CD4-positive, alpha-beta T cell treated with Interleukin-17A for 4 hours (primary cell): ENCODE results near the gene FILIP1.

Experiments used
- DNase-seq: peaks from one replicate; pipeline ENCODE4 v3.0.0-alpha.2; 2020; ENCODE audit warnings: mixed read lengths

Gene FILIP1

DNA sequence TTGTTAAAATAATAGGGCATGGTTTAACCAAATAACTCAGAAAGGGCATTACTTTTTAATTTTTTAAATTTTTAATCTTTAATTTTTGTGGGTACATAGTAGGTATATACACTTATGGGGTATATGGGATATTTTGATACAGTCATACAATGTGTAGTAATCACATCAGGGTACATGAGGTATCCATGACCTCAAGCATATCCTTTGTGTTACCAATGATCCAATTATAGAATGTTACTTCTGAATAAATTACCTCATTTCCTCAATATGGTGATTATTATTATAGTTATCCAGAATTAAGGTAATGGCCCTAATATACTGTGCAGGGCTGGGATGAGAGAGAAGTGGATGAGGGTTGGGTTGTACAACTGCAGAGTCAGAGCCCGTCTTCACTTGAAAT is 163.9 kb downstream of the FILIP1 start:
- no peak for DNase-seq

DNA sequence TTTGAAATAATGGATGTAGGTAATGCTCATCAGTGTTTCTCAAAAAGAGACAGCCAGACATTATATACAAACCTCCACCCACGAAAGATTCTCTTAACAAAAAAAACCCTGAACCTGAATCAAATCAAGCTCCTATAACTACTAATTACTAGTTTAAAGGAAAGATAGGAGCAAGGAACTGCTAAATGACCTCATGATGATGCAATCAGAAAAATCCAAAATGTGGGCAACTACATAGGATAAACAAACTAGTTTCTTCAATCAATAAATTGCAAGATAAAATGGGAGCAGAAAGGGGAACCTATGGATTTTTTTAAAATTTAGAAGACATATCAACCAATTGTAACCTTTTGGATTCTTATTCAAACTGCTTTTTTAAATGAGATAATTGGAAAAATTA is 165.8 kb downstream of the FILIP1 start:
- DNase-seq: no peak

DNA sequence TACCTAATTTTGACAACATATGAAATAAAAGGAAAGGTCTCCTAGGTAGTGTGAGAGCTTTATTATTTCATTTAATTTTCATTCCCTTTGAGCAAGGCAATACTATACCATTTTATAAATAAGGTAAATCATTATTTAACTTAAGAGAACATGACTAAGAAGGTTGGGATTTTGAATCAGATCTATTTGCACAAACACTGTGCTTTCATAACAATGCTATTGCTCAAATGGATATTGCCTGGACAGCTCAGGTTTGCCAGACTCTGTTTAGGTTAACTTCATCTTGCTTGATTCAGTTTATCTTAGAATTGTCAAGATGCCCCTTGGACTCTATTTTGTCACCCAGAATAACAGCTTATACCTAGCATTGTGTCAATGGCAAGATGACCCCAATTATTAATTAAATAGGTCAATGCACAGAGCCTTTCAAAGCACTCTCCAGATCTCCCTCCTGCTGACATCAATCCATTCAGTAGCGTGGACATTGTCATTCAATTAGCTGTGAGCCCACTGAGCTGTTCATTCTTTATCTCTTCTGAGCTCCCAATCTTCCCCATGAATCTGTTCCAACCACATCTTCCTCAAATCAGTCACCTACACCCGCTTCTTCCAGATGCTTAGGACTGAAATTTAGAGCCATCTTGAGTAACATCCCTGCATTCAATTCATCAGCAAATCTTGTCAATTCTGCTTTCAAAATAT is 166.9 kb downstream of the FILIP1 start:
- no peak for DNase-seq

DNA sequence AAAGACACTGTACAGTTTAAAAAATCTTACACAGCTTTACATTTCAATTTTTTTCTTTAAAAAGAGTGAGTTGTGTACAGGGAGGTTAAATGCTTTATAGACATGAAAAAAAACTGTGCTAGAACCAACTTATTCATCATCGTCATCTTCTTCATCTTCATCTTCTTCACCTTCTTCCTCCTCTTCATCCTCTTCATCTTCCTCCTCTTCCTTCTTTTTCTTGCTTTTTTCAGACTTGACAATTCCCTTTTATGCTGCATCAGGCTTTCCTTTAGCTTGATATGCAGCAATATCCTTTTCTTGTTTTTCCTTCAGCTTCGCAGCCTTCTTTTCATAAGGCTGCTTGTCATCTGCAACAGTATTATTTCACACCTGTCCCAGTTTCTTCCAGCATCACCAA is 174.7 kb downstream of the FILIP1 start:
- no peak for DNase-seq

DNA sequence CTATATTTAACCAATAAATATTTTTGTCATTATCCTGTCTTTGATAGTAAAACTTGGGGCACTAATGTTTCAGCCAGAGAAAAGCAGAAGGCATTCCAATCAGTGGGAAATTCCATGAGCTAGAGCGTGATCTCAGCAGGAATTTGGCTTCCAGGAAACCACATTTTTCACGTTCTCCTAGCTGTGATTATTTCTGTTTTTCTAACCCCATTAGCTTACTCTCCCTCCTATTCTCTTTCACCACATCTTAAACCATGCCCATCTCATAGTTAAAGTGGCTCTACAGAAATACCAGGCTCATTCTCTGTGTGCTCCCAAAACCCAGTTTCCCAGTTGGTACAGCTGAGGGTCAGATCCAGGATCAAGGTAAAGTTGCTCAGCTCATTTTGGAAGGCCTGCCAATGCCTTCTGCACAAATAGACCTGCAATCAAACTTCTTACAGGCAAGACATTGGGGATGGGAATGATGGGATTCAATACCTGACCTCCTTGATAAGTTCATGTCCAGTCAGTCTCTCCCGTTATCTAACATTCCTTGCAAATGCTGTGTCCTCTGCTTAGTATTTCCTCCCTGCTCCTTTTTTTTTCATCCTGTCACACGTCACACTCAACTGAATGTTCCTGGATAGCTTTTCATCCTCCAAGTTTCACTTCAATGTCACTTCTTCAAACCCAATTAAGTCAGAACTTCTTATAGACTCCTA is 175.9 kb downstream of the FILIP1 start:
- no peak for DNase-seq

DNA sequence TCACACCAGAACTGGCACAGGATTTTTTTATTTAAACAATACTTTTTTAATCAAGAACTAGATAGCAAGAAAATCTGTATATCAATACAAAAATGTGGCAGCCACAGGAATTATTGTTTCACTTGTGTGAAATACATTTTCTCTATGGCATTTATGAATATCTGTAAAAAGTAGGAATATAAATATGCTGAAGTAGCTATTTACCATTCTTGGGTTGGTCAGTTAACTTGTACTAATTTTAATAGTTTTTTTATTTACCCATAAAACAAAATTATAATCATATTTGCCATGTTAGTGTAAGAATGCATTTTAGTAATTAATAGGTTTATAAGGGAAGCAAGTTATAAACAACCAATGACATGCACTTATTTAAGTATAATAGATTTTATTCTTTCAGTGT is 177.6 kb downstream of the FILIP1 start:
- no peak for DNase-seq

DNA sequence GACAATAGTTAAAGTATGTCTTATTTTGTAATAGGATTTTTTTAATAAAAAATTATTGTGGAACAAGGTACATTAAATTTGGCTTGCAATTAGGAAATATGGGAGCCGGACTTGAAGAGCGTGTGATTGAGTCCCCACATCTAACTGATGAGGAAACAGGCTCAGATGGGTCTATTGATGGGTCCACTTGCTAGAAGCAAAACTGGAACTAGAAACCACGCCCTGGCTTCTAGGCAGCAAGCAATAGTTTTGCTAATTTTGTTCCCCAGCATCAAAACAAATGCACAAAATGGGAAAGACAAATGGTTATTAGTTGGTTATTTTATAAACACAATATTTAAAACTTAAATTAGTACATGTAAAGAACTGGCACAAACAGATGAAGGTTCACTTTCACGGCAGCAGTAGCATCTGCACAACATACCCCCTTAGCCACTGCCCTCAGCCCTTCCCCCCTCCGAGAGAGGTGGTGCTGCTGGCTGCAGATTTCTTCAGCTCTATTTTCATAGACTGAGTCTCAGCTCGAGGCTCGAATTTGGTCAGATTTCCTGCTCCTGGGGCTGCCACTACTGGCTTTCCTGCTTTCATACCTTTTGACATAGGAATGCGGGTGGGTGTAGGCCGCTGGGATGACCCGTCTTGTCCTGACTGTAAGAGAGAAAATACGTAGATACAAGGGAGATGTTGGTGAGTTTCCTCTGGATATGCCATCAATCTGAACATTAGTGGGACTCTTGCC is 185.2 kb downstream of the FILIP1 start:
- no peak for DNase-seq

DNA sequence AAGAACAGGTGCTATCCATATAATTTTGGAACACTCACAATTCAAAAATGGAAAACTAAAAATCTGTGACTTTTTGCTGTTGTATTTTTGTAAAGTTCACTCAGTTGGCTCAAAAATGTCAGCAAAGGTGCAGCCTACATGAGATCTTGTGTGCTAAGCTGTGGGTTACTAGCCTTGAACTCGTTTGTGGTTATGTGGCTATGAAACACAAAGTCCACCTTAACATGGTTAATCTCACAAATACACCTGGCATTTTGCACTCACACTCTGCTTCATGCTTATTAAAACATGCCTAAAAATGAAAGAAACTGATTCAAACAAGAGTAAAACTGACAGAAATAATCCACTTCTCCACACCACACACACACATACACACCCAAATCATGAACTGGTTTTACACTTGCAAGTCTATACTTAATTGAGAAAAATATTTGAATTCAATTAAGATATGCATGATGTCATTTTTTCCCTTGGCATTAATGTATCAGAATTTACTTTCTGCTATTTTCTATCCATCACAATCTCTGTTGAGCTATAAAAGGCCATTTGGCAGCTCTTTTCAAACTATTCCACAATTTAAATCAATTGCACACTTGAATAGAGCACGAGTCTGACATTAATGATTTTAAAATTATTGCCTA is 186.1 kb downstream of the FILIP1 start:
- no peak for DNase-seq

DNA sequence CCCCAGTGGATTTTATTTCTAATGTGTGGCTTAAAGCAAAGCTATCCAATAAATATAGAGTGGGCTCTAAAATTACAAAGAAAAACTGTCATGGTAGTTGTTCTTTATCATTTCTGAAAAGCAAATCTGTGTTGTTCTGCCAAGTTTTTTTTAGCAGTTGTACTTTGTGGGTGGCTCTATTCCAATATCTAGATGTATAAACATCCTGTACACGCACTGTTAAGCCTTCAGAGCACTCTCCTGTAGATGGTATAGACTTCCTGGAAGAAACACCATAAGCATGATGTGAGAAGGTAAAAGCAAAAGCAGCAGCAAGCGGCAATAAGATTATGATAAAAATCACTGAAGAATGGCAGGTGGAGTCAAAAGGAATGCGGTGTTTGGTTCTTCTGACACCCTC is 187.5 kb downstream of the FILIP1 start:
- DNase-seq: no peak

DNA sequence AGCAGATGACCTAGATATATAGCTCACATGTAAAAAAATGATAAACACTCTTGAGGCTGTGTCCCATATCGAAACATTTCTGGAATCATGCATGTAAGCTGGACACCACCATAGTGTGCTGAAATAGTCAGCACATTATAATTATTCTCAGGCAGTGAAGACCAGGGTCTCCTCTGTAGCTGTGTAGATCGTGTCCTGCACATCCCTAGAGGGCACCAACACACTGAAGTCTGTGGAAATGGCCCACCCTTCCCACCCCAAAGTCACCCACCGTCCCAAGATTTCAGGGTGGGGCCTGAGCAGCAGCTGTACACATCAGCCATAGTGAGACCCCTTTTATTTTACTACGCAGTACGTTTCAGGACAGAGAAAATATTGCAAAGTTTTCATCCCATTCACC is 188.0 kb downstream of the FILIP1 start:
- no peak for DNase-seq

DNA sequence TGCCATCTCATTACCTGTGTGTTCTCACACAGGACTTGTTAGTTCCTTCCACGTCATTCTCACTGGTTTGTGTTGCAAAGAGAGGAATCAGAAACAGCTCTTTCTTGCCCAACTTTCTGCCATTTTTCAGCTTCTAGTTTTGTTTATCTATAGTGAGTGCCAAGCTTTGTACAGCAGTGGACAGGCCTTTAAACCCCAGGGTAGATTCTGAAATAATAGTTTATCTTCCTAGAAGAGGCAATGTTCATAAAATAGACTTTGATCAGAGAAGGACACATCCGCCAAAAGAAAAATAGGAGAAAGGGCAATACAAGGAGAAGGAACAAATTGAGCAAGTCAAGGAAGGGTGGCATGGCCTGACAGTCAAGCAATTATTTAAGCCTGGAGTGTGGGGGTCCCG is 191.3 kb downstream of the FILIP1 start:
- DNase-seq: no peak

DNA sequence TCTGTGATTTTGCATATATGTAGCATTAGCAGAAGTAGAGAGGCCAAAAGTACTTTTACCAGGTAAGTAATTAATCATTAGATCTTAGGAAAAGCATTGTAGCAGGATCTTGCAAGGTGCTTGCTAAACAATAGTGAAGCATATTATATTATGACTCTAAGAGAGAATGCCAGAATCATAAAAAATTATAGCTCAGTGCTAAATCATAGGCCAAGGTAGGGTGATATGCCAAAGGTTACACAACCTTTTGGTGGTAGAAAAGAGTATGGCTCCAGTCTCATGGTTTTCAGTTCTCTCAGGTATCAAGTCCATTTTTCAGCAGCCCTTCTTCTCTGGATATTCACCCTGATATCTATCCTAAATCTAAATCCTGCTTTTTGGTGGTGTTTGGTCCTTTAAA is 192.1 kb downstream of the FILIP1 start:
- no peak for DNase-seq

DNA sequence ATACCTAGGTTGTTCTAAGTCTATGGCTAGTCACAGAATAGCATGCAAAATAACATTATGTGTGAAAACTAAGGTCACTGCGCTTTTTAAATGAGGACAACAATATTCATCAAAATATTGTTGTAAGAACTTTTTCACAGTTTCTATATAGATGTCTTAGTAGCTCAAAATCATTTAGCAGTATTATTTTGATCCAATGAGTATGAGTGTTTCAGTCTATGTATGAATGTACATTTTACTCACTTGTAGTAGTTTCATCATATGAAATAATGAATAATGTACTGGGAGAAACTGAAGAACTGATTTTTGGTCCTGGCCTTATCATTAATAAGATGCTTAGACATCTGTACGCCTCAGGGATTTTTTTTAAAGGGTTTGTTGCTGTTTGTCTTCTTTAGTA is 192.5 kb downstream of the FILIP1 start:
- no peak for DNase-seq

DNA sequence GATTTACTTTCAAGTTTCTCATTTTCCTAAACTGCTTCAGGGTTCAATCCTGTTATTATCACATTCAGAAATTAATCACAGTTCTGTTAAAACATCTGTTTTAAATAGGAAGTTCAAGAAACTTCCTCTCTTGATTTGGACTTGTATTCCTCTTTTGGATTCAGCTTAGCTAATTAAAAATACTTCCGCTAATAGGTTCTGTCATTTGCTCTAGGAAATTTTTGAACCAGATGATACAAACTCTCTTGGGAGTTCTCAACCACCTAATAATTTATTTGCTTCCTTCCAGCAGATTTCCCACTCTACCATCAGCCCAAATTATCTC is 193.1 kb downstream of the FILIP1 start:
- DNase-seq: no peak

DNA sequence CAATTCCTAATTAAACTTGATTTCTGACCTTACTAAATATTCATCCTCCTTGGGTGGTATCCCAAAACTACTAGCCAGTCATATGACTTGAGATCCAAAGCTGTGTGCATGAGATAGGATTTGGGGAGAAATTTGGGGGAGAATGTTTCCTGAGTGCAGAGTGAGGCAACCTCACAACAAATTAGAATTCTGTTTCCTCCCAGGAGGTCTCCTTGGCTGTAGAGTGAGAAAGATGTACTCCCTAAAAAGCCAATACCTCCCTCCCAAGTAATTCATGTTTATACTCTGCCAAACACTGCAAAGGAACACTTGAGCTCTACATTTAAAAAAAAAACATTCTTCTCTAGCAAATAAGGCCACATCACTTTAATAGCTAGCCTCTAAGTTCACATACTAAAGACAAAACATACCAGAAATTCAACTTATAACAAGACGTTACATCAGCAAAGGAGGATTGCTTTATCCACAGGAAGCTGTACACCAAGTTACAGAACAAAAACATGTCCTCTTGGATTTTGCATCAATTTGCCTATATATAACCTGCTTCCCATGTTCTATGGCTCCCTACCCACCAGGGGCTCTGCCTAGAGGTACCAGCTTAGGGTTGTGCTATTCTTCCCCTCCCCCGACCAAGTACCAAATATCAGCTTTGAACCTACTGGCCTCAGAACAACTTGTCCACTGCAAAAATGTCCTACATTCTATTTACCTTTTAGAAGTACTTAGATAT is 193.6 kb downstream of the FILIP1 start:
- no peak for DNase-seq

DNA sequence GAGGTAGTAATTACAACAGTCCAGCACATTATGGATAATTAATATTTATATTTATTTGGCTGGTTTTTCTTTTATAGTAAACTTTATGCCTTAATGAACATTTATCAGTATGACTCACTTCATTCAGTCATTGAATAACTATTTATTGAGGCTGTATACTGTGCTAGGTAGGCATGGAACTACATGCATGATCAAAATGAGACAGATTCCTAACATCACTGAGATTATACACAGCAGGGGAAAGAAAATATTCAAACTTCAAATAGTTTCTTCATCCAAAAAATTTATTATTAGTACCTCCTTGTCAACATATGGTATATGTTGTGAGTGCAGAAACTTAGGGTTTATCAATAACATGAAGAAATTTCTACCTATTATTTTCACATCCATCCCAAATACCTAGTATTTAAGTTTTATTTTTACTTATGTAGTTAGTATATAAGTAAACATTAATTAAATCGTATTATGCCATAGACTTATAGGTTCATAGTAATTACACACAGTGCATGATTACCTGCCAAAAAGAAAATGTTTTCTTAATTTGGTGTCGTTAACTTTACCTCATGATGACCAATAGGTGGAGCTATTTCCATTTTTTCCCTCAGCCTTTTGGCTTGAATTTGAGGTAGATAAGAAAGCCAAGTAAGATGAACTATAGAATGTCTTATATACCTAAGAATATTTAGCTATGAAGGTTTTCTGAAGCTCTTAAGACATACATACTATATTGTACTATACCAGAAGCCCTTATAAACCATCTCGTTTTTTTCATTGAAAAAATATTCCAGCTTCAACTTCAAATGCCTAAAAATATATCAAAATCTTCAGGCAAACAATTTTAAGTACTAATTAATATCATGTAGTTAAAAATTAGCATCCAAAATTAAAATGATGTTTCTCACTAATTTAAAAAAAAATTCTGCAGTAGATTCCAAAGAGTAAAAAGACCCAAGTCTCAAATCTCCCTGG is 196.5 kb downstream of the FILIP1 start:
- DNase-seq: no peak

DNA sequence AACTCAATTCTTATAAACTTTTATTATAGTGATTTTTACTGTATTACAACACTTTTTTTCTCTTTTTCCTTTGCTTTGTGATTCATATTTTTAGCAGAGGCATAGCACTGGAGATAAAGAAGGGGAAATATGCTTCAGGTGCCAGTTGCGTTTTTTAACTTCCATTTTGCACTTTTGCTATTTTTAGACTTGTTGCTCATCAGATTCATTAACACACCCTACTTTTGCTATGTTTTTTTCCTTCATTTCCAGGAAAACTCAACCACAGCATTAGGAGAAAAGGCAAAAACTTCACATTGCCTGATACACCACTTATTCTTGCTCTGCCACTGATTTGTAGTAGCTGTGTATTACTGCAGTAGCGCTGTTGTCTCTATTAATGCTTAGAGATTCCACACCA is 201.0 kb downstream of the FILIP1 start:
- DNase-seq: no peak

DNA sequence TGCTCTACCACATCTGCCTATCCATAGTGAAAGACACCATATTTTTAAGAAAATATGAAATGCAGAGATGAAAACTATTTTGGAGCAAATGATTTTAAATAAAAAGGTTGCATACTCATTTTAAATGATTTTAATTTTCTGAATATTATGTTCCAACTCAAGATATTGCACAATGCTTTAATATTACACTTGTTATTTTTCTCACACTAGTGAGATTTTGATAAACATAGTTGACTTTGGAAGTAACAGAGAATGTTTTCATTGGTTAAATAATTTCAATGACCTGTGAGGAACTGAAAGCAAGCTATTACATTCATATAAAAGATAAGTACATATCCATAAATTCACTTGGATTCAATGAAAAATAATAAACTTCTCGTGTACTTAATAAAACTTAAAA is 201.9 kb downstream of the FILIP1 start:
- DNase-seq: no peak

DNA sequence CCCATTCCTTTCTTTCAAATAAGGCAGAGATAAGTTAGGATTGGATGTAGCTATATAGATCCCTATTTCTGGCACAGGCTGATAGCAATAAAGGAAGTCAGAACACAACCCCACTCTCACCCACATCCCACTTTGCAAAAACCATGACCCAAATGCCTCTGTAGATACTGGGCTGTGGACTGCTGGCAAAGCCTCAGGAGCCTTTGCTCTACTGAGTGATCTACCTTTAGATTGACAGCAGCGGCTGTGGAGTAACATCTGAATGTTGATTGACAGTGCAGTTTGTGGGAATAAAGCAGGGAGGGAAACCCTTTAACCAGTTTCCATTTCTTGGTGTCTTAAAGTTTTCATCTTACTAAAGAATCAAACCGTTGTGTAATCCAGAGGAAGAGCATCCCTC is 202.3 kb downstream of the FILIP1 start:
- no peak for DNase-seq

DNA sequence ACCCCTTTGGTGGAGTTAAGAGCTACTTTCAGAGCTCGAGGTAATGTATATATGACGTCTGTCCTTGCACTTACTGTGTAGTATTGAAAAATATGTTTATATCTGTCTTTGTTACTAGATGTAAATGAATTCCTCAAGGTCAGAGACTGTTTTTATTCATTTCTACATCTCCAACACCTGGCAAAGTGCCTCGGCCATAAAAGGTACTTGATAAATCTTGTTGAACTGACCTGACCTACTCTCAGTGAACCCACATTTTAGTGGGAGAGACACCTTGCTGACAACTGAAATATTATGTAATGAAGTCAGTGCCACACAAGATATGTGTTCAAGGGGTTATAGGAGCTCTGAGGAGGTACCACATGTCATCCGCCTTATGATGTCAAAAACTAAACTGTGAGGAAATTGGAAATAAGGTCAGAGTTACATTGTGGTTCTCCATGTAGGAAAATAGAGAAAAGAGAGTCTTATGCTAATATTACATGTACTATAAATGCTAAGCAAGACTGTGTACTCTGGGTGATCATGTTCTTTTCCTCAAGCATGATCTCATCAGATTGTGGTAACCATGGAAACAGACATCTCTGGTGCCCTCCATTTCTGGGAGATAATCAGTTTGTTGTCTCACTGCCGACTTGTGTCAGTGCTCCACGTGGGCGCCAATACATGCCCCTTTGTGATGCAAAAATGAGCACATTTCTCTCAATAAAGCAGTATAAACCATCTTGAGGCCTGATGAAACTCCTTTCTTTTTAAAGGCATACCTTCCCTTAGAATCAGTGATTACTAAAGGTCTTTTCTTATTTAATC is 203.3 kb downstream of the FILIP1 start:
- no peak for DNase-seq

DNA sequence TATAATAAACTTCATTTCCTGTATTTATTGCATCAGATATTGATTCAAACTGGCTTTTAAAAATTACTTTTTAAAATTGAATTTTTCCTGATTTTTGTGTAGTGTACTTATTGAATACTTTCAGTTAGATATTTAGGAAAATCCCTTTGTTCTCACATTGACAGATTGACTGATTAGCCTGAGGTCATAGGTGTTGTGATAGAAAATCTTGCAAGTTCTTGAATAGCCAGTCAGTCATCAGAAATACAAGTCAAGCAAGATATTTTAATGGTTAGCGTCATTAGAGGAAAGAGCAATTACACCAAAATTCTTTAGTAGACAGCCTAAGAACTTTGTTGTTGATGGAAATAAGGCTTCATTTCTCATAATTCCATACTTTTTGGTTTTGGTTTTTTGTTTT is 205.6 kb downstream of the FILIP1 start:
- no peak for DNase-seq
